GM12873 (cell line): ENCODE results near the gene MBTD1.

Experiments used
- CTCF ChIP-seq: IDR thresholded peaks from 2 replicates; pipeline ENCODE4 v1.5.1; 2012; ENCODE audit warnings: low read depth, mild to moderate bottlenecking, moderate library complexity, low read length, control low read depth; ENCODE audit not compliant: insufficient read depth; ENCODE audit errors: missing control alignments

The MBTD1 gene

GRCh38 chr17:51258756-51259563 lies 889 bp downstream of the MBTD1 start:
- TF ChIP-seq CTCF = no peak

- no peak for TF ChIP-seq CTCF
Observed at GRCh38 chr17:51257150-51258081, 2.4 kb downstream of the MBTD1 start.

- no peak for TF ChIP-seq CTCF
Observed at GRCh38 chr17:51256101-51256500, 3.7 kb downstream of the MBTD1 start.

GRCh38 chr17:51255673-51256072 lies 4.2 kb downstream of the MBTD1 start:
- TF ChIP-seq CTCF = no peak

- TF ChIP-seq CTCF = no peak
Observed at GRCh38 chr17:51251010-51251409, 8.8 kb downstream of the MBTD1 start.

GRCh38 chr17:51250314-51250840 lies 9.5 kb downstream of the MBTD1 start:
- no peak for TF ChIP-seq CTCF

GRCh38 chr17:51245535-51245934 lies 14.3 kb downstream of the MBTD1 start:
- no peak for TF ChIP-seq CTCF
